GM21367 (cell line): Measurements from ENCODE around the gene EEF1AKMT1.

Experiments used
- ATAC-seq: cut with Tn5 transposase; IDR thresholded peaks from one replicate; pipeline ENCODE4 v1.9.1; 2021; ENCODE audit not compliant: unreplicated experiment

Gene EEF1AKMT1

DNA sequence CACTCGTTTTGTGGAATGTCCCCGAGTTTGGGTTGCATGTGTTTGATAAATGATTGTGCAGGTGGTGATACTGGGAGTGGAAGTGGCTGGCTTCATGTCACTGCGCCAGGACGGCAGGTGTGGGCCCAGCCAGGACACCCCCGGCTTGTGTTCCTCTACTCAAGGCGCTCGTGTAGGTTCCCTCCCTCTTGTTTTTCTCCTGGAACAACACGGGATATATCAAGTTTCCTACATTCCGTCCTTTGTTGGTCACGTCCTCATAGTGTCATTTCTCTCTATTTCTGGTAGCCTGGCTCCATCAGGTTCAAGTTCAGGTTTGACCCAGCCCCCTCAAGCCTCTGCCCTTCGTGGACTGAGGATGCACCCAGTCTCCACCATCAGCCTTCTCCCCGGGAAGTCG, 54.0 kb downstream of the EEF1AKMT1 start:
- ATAC-seq, result no peak

DNA sequence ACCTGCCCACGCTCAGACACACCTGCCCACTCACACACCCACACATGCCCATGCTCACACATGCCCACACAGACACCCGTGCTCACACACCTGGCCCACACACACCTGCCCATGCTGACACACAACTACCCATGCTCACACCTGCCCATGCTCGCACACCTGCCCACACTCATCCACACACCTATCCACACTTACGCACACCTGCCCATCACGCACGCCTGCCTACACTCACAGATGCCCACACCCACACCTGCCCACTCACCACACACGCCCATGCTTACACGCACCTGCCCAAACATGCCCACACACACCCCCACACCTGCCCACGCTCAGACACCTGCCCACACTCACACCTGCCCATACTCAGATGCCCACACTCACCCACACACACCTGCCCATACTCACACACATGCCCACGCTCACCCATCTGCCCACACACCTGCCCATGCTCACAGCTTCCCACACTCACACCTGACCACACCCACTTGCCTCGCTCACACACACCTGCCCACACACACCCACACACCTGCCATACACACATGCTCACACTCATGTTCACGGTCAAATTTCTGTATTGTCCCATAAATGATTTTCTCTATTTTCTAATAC, 54.7 kb downstream of the EEF1AKMT1 start:
- ATAC-seq, result no peak

DNA sequence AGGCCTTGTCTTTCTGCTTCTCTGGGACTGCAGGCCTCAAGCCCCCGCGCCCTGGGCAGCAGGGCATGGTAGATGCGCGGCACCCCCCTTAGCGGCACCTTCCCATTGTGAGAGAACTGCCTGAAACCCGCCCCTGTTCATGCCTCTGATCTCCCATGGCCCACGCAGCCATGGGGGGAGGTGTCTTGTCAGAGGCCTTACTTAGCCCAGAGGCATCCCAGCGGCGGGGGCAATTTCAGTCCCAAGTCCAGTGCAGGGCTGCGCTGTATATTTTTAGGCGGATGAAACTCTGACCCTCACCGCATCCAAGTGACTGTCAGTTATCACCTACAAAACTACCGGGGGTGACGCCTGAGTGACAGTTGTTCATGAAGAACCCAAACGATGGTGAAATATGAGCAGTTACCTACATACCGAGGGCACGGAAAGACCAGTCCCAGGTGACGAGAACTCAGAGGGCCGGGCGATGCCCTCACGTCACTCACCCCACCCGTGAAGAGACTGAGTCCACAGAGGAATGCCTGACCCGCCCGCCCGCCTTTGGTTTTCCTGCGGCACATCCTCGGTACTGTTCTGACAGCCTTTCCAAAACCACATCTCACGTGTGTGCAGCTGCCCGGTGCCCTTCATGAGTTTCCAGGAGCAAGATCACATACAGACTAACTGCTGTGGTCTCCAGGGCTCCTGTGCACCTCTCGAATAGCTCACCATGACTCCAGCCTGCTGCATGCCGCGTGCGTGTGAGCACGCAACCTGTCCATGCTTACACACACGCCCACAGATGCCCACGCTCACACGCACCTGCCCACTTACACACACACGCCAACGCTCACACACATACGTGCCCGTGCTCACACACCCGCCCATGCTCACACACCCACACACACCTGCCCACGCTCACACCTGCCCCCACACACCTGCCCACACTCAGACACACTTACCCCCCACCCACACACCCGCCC, 55.9 kb downstream of the EEF1AKMT1 start:
- no peak for ATAC-seq

DNA sequence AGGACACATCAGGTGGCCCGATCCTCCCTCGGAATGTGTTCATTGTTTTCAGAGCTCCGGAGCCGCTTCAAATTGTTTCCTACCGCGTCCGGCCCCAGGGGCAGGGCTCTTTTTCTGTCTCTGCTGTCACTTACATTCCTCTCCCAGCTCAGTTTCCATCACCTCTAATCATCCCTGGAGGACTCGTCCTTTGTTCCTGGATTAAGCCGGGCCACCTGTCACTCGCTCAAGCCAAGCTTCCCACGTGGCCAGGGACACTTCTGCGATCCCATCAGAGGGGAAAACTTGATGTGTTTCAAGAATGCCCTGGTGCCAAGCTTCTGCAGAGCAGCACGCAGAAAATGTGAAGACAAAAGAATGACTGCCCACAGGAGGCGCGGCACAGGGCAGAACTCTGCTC, 56.8 kb downstream of the EEF1AKMT1 start:
- no peak for ATAC-seq

DNA sequence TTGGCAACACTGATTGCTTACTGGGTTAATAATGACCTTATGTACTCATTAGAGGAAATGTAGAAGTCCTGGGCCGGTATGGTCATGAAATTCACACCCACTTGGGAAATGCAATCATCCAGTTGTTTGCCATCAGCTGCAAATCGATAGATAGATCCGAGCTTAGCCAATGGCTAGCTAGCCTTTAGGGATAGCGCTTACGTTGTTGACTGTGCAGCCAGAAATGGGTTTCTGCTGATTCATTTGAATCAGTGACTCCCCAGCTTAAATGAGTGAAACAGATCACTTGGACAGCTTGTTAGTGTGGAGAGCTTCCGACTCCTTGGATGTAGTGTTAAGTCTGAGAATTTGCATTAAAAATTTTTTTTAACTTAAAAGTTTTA, 58.4 kb downstream of the EEF1AKMT1 start:
- ATAC-seq, result no peak

DNA sequence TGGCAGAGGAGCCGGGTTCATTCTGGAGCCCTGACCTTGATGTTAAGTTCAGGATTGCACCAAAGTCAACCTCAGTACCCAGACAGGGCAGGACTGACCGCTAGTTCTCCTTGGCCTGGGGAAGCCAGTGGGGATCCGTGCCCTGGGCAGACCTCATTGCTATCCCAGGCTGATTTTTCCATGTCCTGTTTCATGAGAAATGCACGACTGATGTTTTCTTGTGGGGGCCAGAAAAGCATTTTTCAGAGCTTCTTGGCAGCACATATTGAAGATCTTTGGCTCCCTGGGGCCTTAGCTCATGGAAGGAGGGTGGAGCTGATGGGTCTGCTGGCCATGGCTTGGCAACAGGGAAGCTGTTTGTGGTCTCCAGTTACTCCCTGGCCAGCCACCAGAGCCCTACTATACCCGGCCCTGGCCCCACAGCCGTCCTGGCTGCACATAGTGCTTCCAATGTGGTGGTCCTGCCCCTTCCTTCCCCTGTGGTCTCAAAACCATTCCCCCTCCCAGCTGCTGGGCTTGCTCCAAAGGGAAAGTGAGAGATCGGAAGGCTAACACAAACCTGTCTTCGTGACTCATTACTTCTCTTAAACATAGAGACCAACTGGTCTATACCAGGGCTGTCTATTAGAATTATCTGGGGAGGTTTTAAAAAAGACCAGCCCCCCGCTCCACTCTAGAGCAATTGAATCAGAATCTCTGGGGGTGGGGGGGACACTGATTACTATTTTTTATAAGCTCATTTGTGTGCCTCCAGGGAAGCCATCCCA, 59.0 kb downstream of the EEF1AKMT1 start:
- no peak for ATAC-seq

DNA sequence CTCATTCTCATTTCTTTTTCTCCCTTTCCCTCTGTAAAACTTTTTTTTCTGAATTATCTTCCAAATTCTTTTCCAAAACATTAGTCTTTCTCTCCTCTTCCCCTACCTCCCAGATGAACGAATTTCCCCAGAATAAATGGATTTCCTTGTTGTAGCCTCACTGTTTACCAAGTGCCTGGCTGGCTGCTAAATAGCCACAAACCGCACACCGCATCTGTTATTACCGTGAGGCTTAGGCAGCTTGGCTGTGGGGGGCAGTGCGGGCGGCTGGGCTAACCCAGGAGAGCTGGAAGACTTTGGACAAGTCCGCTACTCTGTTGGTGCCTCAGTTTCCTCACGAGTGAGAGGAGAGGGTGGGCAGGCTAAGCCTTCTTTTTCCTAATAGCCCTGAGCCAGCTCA, 59.6 kb downstream of the EEF1AKMT1 start:
- ATAC-seq, result no peak

DNA sequence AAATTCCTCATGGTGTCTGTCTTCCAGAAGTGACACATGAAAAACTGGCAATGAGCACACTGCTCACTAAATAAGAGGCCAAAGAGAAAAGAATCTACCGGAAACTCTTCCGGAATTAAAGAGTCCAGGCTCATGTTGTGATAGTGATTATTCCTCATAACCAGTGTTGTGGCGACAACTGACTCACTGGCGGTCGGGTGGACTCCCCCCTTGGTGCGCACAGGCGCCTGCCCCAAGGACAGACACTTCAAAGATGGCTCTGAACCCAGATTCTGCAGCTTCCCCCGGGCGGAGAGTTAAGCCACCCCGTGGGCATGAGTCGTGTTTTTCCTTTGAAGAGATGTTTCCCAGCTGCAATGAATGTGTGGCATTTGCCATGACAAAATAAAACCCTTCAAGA, 60.0 kb downstream of the EEF1AKMT1 start:
- ATAC-seq, result no peak

DNA sequence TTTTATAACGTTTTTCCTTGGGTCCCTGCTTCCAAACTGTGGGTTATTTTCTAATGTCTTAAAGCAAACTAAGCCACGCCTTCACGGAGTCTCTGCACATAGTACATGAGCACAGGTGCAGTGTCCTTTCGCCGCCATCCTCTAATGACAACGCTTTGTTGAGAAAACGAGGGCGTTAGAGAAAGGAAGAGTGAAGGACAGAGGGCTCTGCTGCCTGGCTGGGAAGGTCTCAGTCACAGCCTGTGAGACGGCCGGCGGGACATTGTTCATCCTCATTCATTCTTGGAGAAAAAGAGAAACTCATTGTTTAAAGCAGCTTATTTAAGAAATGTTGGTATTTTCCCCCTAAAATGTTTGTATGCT, 60.8 kb downstream of the EEF1AKMT1 start:
- no peak for ATAC-seq

DNA sequence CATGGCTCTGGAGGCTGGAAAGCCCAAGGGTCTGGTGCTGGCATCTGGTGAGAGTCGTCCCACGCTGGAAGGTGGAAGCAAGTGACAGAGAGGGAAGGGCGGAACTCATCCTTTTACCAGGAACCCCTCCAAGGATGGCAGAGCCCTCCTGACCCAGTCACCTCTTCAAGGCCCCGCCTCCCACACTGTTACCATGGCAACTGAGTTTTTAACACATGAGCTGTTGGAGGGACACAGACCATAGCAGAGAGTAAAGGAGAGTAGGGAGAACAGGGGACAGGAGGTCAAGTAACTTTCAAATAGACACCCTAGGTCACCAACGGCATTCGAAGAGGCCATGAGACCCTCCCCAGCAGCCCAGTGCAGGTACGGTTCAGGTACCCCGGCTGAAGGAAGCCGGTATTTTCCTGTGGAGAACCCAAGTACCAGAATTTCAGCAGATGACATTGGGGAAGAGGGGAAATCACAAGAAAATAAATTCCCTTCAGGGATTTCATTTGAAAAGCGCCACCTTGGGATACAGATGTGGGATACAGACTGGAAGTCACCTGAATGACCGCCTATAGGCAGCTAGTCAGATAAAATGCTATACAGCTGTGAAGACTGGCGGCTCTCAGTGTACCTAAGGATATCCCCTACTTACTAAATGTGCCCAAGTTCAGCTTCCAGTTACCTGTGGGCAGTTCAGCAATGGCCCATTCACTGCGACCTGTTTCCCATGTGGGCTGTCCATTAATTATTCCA, 62.3 kb downstream of the EEF1AKMT1 start:
- no peak for ATAC-seq

DNA sequence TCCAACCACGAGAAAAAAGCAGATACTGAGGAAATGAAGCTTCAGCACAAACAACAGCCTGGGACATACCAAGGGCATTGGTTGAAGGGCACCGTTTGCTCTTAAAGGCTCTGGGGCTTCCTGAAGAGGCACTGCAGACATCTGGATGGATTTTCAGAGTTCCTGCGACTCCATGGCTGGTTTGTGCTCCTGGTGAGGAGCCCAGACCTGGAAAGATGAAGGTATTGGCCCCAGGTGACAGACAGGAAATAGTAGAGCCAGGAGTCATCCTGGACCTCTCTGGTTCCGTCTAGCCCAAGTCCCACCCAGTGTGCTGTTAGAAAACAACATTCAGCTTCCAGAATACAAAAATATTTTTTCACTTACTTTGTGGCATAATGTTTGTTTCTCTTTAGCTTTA, 64.0 kb downstream of the EEF1AKMT1 start:
- no peak for ATAC-seq

DNA sequence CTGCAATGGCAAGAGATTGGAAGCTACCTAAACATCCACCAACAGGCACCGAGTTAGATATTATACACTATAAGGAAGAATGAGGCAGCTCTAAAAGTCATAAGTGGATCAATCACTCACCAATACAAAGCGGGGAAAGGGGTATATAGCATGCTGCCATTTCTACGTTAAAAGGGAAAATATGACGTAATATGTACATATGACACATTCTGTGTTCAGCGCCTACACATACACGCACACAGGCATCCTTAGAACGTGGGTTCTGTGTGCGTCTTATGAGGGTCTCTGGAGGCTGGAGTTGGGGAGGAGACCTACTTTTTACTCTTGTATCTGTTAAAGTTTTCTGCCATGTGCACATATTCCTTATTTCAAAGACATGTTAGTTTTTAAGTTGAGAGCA, 64.4 kb downstream of the EEF1AKMT1 start:
- ATAC-seq, result no peak

DNA sequence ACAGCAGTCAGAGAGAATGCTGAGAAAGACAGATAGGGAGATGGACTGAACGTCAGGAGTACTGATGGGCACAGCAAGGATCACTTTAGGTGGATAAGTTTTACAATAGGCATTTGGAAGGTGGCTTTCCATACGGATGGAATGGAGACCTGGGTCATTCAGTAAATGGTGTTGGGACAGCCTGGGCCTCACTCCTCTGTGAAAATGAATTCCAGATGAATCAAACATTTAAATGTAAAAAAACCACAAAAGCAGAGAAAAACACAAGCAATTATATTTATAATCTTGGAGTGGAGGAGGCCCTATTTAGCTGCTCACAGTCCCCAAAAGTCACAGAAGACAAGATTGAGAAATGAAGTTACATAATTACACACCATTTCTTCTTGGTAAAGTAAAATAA, 65.5 kb downstream of the EEF1AKMT1 start:
- no peak for ATAC-seq

DNA sequence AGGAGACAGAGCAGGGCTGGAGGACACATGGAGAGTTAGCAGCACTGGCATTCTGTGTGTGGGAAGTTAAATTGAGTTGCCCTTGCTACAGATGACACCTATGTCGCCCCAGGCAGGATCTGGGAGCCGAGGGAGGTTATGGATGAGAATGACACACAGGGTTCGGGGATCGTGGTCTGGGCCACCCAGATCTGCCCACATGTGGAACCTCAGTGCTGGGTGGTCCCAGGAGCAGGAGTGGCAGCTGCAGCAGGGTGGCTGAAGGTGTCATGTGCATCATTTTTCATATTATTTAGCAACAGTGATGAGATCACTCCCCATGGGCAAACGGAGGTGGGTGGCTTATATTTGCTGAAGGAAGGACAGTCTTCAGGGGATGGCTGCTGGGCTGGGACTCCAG, 67.1 kb downstream of the EEF1AKMT1 start:
- ATAC-seq, result no peak

DNA sequence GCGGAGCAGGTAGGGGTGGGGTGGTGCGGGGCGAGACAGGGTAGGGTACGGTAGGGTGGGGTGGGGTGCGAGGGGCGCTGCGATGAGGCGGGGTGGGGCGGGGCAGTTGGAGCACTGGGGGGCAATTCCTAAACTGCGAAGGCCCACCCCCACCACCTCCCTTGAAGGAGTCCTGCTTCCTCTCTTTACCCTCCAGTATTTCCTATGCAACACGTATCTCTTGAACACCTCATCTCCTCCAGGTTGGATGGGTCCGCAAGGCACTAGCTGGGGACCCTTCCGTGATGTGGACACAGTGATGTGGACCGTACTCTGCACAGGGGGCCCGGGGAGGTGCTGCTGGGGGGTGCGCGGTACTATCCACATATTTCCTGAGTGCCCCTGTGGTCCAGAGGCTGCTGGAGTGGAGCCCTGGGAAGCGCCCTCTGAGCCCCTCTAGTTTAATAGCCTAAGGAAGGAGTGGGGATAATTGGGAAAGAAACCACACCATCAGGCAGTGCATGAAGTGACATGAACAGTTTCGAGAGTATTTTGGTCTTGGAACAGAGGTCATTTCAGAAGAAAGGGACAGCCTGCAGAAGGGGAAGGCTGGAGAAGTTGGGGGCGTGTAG, 69.2 kb downstream of the EEF1AKMT1 start:
- no peak for ATAC-seq

DNA sequence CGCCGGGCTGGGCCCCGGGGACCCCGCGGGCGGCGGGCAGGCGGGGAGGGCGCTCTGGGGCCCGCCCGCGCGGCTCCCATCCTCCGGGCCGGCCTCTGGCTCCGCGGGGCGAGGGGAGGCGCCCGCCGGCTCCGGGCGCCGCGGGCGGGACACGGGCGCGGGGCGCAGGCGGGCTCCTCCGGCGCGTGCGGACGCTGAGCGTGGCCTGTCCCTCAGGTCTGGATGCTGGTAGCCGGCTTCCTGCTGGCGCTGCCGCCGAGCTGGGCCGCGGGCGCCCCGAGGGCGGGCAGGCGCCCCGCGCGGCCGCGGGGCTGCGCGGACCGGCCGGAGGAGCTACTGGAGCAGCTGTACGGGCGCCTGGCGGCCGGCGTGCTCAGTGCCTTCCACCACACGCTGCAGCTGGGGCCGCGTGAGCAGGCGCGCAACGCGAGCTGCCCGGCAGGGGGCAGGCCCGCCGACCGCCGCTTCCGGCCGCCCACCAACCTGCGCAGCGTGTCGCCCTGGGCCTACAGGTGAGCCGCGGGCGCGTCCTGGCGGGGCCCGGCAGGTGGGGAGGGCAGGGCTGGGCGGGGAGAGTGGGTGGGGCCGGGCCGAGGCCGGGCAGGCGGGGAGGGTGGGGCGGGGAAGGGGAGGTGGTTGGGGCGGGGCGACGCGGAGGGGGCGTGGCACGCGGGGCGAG, 69.8 kb downstream of the EEF1AKMT1 start:
- ATAC-seq, result peak; percentile 76

DNA sequence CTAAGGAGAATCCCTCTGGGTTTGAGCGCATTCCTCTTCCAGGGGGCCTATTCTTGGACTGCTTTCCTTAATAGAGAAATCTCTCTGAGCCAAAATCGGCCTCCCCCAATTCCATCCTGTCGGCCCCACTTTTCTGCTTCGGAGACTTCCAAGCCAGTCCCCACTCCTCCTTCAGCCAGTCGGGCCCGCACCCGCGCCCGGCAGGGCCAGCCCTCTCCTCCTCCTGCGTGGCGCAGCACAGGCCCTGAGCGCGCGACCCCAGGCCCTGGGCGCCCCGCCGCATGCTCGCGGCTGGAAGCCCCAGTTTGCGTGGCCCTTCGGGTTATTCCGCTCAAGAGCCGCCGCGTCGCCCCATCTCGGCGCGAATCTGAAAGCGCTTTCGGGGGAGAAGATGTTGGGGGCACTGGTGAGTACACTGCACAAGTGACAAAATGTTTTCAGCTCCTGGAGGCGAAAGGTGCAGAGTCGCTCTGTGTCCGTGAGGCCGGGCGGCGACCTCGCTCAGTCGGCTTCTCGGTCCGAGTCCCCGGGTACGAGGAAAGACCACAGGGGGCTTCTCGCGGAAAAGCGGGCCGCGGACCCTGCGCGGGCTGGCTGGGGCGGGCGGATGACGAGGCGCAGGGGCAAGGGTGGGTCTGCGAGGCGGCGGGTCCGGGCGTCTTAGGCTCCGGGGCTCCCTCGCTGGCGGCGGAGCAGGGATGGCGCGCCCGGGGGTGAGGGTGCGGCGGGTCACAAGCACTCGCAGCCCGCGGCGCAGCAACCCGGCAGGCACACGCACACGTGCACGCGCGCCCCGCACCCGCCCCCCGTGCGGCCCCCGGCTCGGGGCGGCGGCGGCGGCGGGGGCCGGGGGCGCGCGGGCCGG, 70.6 kb downstream of the EEF1AKMT1 start, which contains the start of gene IL17D:
Gene IL17D, plus strand, starts transcription at position 785 of the 865 bp plus-strand sequence. CDS start 303 bp downstream, outside the sequence.
- ATAC-seq, result peak; percentile 27

DNA sequence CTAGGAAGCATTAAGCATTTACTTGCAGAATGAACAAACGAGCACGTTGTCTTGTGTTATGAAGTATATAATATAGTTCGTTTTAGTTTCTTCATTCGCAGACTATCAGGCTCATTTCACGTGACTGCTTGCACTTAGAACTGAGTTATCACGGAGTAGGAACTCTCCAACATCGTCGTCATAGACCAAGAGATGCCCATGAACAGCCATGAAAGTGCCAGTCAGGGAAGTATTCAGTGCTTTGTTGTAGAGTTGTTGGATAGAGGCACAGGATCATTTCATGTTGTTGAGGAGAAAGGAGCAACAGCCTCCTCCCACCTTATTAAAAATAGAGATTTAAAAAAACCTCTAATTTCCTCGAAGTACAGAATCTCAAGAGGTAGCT, 71.2 kb downstream of the EEF1AKMT1 start:
- ATAC-seq, result no peak

DNA sequence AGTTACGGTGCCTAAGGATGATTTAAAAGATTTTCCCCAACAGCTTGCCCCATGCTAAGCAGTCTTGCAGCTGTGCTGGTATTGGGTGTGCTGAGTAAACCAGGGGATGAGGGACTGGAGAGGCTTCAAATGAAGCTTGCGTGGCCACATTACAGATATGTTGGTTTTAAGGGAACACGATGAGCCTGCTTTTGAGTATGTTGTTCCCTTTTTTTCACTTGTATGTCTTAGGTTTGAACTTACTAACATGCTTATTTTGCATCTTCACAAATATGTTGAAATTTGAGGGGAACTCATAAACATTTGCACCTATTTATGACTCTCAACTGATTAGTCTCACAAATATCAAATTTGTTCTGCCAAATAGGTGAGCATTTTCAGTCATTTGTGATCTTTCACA, 72.3 kb downstream of the EEF1AKMT1 start:
- no peak for ATAC-seq
